Body of pancreas (tissue), 4 donors: Measurements from ENCODE around the gene CREBRF.

Source experiments
- POLR2A ChIP-seq, 3 donors: fragments of 450-650 bp; IDR thresholded peaks; one replicate each; pipeline ENCODE4 v1.6.1; 2016; ENCODE audit warnings: antibody characterized with exemption in 3 of 3, mild to moderate bottlenecking in 2 of 3
- TF ChIP-seq, protein P1 (sequence below), 7 experiments: fragments of 450-650 bp in 4 of 7; fragments of 200-600 bp in 3 of 7; sonication (generic) in 3 of 7; IDR thresholded peaks; one replicate each; pipeline ENCODE4 v1.5.1; 2016 to 2019; ENCODE audit warnings: antibody characterized with exemption in 7 of 7

DNA sequence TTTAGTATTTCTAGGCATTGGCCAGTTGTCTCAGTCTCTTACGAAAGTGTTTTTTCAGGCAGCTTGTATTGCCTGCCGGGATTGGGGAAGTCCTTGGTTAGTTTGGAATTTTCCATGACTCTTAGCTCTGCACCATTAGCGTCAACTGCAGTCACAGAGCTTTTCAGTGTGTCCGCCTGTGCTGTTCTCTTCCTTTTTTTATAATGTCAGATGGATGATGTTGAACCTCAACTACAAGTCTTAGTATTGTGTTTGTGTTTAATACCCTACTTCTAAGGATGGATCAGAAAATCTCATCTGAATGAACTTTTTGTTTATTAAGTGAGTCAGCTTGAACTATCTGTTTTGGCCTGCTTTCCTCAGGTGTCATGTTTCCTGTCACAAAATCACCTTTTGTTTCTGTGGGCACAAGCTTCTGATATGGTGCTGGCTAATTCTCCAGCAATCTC is 39.5 kb upstream of the CREBRF start:
- TF ChIP-seq, protein P1, sequence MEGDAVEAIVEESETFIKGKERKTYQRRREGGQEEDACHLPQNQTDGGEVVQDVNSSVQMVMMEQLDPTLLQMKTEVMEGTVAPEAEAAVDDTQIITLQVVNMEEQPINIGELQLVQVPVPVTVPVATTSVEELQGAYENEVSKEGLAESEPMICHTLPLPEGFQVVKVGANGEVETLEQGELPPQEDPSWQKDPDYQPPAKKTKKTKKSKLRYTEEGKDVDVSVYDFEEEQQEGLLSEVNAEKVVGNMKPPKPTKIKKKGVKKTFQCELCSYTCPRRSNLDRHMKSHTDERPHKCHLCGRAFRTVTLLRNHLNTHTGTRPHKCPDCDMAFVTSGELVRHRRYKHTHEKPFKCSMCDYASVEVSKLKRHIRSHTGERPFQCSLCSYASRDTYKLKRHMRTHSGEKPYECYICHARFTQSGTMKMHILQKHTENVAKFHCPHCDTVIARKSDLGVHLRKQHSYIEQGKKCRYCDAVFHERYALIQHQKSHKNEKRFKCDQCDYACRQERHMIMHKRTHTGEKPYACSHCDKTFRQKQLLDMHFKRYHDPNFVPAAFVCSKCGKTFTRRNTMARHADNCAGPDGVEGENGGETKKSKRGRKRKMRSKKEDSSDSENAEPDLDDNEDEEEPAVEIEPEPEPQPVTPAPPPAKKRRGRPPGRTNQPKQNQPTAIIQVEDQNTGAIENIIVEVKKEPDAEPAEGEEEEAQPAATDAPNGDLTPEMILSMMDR (IDR thresholded peaks at IDR 0.05): no peak
- no peak for TF ChIP-seq POLR2A (IDR thresholded peaks at IDR 0.05)
